HG02678 (cell line): ENCODE results near the gene TMEM269.
"Not testable (repeated sequence)": the region's sequence is repeated elsewhere in the genome, so short reads cannot be mapped to it uniquely, and the experiment has no call there.

Experiments
- ATAC-seq: cut with Tn5 transposase; IDR thresholded peaks from one replicate; pipeline ENCODE4 v1.9.1; 2021; ENCODE audit warnings: mild to moderate bottlenecking, moderate library complexity; ENCODE audit not compliant: unreplicated experiment

The TMEM269 gene

GRCh38 chr1:42774928-42775526, 9.8 kb upstream of the TMEM269 start:
- no peak for ATAC-seq

- no peak for ATAC-seq
Observed at GRCh38 chr1:42776502-42776901, 8.3 kb upstream of the TMEM269 start.

GRCh38 chr1:42777852-42778251, 6.9 kb upstream of the TMEM269 start:
- ATAC-seq: no peak

GRCh38 chr1:42779725-42780124, 5.1 kb upstream of the TMEM269 start:
- no peak for ATAC-seq

- no peak for ATAC-seq
Observed at GRCh38 chr1:42780176-42780575, 4.6 kb upstream of the TMEM269 start.

- no peak for ATAC-seq
Observed at GRCh38 chr1:42783092-42783491, 1.7 kb upstream of the TMEM269 start.

- ATAC-seq: no peak
Observed at GRCh38 chr1:42784547-42784945, 245 bp upstream of the TMEM269 start.

GRCh38 chr1:42786097-42786496, 1.3 kb downstream of the TMEM269 start:
- no peak for ATAC-seq

GRCh38 chr1:42788021-42788420, 3.2 kb downstream of the TMEM269 start:
- ATAC-seq: no peak

- no peak for ATAC-seq
Observed at GRCh38 chr1:42793824-42794223, 9.0 kb downstream of the TMEM269 start.

GRCh38 chr1:42797414-42797813, 12.6 kb downstream of the TMEM269 start:
- ATAC-seq: no peak

- ATAC-seq: no peak
Observed at GRCh38 chr1:42797979-42798378, 13.2 kb downstream of the TMEM269 start.

GRCh38 chr1:42801832-42802473, 17.2 kb downstream of the TMEM269 start:
- no peak for ATAC-seq

- ATAC-seq: no peak
Observed at GRCh38 chr1:42806171-42806570, 21.4 kb downstream of the TMEM269 start.

- no peak for ATAC-seq
Observed at GRCh38 chr1:42806593-42806992, 21.8 kb downstream of the TMEM269 start.

- no peak for ATAC-seq
Observed at GRCh38 chr1:42807056-42807668, 22.4 kb downstream of the TMEM269 start.

- ATAC-seq: not testable (repeated sequence)
Observed at GRCh38 chr1:42814815-42815214, 30.0 kb downstream of the TMEM269 start.

GRCh38 chr1:42815941-42816584, 31.3 kb downstream of the TMEM269 start:
- ATAC-seq: no peak

- peak; percentile 89 for ATAC-seq
Observed at GRCh38 chr1:42816585-42817439, 32.0 kb downstream of the TMEM269 start, which contains the start of the genes ERMAP and SVBP. Gene ERMAP (plus strand): TSS chr1:42817122. CDS start chr1:42830449, 13,327 bp downstream. Gene SVBP (minus strand): TSS chr1:42817397. CDS start chr1:42816544, 853 bp downstream.

- no peak for ATAC-seq
Observed at GRCh38 chr1:42817440-42817767, 32.6 kb downstream of the TMEM269 start.

GRCh38 chr1:42817976-42818375, 33.2 kb downstream of the TMEM269 start:
- no peak for ATAC-seq
